Measurements from ENCODE around the gene SLC17A1. TPM values are rescaled to one million over a fixed set of nuclear protein-coding genes. Genes with fewer than 3 reads are reported as not detected.
A peak's percentile ranks its signal among the peaks of the same experiment; 100 is the strongest.

The SLC17A1 gene
- total RNA-seq, result 0.49 TPM in 1 of 2 replicates, not detected in the other
- long read RNA-seq, result 0 reads

GRCh38 chr6:25831532-25832306, at the start of gene SLC17A1:
TSS of gene SLC17A1 (minus strand) at chr6:25832052. CDS start at chr6:25830557, 1,495 bp downstream.
- TF ChIP-seq, protein P1, sequence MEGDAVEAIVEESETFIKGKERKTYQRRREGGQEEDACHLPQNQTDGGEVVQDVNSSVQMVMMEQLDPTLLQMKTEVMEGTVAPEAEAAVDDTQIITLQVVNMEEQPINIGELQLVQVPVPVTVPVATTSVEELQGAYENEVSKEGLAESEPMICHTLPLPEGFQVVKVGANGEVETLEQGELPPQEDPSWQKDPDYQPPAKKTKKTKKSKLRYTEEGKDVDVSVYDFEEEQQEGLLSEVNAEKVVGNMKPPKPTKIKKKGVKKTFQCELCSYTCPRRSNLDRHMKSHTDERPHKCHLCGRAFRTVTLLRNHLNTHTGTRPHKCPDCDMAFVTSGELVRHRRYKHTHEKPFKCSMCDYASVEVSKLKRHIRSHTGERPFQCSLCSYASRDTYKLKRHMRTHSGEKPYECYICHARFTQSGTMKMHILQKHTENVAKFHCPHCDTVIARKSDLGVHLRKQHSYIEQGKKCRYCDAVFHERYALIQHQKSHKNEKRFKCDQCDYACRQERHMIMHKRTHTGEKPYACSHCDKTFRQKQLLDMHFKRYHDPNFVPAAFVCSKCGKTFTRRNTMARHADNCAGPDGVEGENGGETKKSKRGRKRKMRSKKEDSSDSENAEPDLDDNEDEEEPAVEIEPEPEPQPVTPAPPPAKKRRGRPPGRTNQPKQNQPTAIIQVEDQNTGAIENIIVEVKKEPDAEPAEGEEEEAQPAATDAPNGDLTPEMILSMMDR (IDR thresholded peaks at IDR 0.05; ENCODE audit: unreplicated experiment), result peak; percentile 34
- no peak for DNase-seq (ENCODE audit: low spot score, unreplicated experiment)
- Mint-ChIP-seq H3K9me3 (ENCODE audit: low read depth) (no peaks in the 10 kb centered on the region), H3K27ac (no peak within 1 kb of the TSS), H3K36me3 (ENCODE audit: insufficient read depth) (no peaks in the 10 kb centered on the region), H3K27me3 (no peaks in the 10 kb centered on the region), H3K4me3 (ENCODE audit: low read depth) (peak within 1 kb of the TSS; percentile 6), H3K4me1 (ENCODE audit: low read depth) (peaks cover 25% of the 10 kb centered on the region)

DNA sequence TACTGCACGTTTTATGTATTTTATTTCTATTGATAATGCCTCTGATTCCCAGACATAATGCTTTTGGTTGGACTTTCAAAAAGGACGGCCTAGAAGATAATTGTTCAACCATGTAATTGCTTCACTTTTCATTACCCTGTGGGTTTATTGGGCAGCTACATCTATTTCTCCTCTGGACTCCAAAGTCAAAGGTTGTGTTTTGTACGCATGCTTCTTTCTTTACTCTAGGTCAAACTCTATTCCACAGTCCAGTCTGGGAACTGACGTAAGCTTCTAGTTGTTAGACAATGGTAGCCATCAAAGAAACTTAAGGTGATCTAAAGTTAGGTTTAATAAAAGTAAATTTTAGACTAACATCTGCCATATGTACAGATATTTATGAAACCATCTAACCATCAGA, 48.7 kb upstream of the SLC17A1 start:
- Mint-ChIP-seq H3K27ac (no peak overlapping the region), H3K27me3 (peaks cover 6% of the 10 kb centered on the region), H3K4me1 (ENCODE audit: low read depth) (no peaks in the 10 kb centered on the region), H3K4me3 (ENCODE audit: low read depth) (no peak overlapping the region), H3K9me3 (ENCODE audit: low read depth) (no peaks in the 10 kb centered on the region), H3K36me3 (ENCODE audit: insufficient read depth) (no peaks in the 10 kb centered on the region)
- TF ChIP-seq, protein P1 (IDR thresholded peaks at IDR 0.05; ENCODE audit: unreplicated experiment), result no peak
- no peak for DNase-seq (ENCODE audit: low spot score, unreplicated experiment)

GRCh38 chr6:25878721-25879322, 47.0 kb upstream of the SLC17A1 start:
- no peak for DNase-seq (ENCODE audit: low spot score, unreplicated experiment)
- H3K9me3 Mint-ChIP-seq (ENCODE audit: low read depth), result no peaks in the 10 kb centered on the region
- H3K36me3 Mint-ChIP-seq (ENCODE audit: insufficient read depth), result no peaks in the 10 kb centered on the region
- H3K4me1 Mint-ChIP-seq (ENCODE audit: low read depth), result no peaks in the 10 kb centered on the region
- TF ChIP-seq, protein P1 (IDR thresholded peaks at IDR 0.05; ENCODE audit: unreplicated experiment), result no peak
- peaks cover 6% of the 10 kb centered on the region for H3K27me3 Mint-ChIP-seq
- no peak overlapping the region for H3K4me3 Mint-ChIP-seq (ENCODE audit: low read depth)
- no peak overlapping the region for H3K27ac Mint-ChIP-seq

GRCh38 chr6:25875926-25876602, 44.2 kb upstream of the SLC17A1 start:
- TF ChIP-seq, protein P1 (IDR thresholded peaks at IDR 0.05; ENCODE audit: unreplicated experiment), result no peak
- Mint-ChIP-seq H3K4me1 (ENCODE audit: low read depth) (no peaks in the 10 kb centered on the region), H3K27ac (no peak overlapping the region), H3K9me3 (ENCODE audit: low read depth) (no peaks in the 10 kb centered on the region), H3K27me3 (peaks cover 9% of the 10 kb centered on the region), H3K36me3 (ENCODE audit: insufficient read depth) (no peaks in the 10 kb centered on the region), H3K4me3 (ENCODE audit: low read depth) (no peak overlapping the region)
- DNase-seq (ENCODE audit: low spot score, unreplicated experiment), result no peak

GRCh38 chr6:25875563-25875905, 43.7 kb upstream of the SLC17A1 start:
- H3K9me3 Mint-ChIP-seq (ENCODE audit: low read depth), result no peaks in the 10 kb centered on the region
- no peak overlapping the region for H3K4me3 Mint-ChIP-seq (ENCODE audit: low read depth)
- H3K27me3 Mint-ChIP-seq, result peaks cover 9% of the 10 kb centered on the region
- no peaks in the 10 kb centered on the region for H3K36me3 Mint-ChIP-seq (ENCODE audit: insufficient read depth)
- TF ChIP-seq, protein P1 (IDR thresholded peaks at IDR 0.05; ENCODE audit: unreplicated experiment), result no peak
- no peak for DNase-seq (ENCODE audit: low spot score, unreplicated experiment)
- H3K4me1 Mint-ChIP-seq (ENCODE audit: low read depth), result no peaks in the 10 kb centered on the region
- no peak overlapping the region for H3K27ac Mint-ChIP-seq

Data from progenitor cell of endocrine pancreas (in vitro differentiated cells).